HFFc6 (cell line): Measurements from ENCODE around the gene EHBP1L1. TPM values are rescaled to one million over a fixed set of nuclear protein-coding genes. Genes with fewer than 3 reads are reported as not detected.
A peak's percentile ranks its signal among the peaks of the same experiment; 100 is the strongest.

ENCODE experiments used
- DNase-seq: peaks from one replicate; pipeline ENCODE4 v3.0.0-alpha.2; 2018
- H3K27ac Mint-ChIP-seq: 2 replicates; pipeline ENCODE4 v1.8.0; 2020; ENCODE audit warnings: mild to moderate bottlenecking, mixed read lengths
- H3K27me3 Mint-ChIP-seq: 2 replicates; pipeline ENCODE4 v1.8.0; 2021; ENCODE audit warnings: mild to moderate bottlenecking, moderate library complexity, mixed read lengths; ENCODE audit not compliant: insufficient read depth
- H3K36me3 Mint-ChIP-seq: 2 replicates; pipeline ENCODE4 v1.8.0; 2021; ENCODE audit warnings: low read depth, mixed read lengths
- H3K4me1 Mint-ChIP-seq: 2 replicates; pipeline ENCODE4 v1.8.0; 2020; ENCODE audit warnings: low read depth, mixed read lengths
- H3K4me3 Mint-ChIP-seq: 2 replicates; pipeline ENCODE4 v1.8.0; 2020; ENCODE audit warnings: mild to moderate bottlenecking, moderate library complexity, mixed read lengths
- H3K9me3 Mint-ChIP-seq: 2 replicates; pipeline ENCODE4 v1.8.0; 2020; ENCODE audit warnings: mild to moderate bottlenecking, mixed read lengths
- CTCF ChIP-seq: fragments of 200-600 bp; sonication (generic); IDR thresholded peaks from 2 replicates; pipeline ENCODE4 v1.5.0; 2021; ENCODE audit warnings: antibody characterized with exemption, mild to moderate bottlenecking
- total RNA-seq, 6 experiments: library from RNA; stranded (reverse); fragmentation: NEBNext Ultra II Directional; extraction: Animal tissue kit (Norgen Biotek cat#: 25700); gene quantifications; 2 replicates in 1 of 6; 3 replicates in 5 of 6; pipeline ENCODE4 v1.2.3, GENCODE V29; 2021

Gene EHBP1L1
- total RNA-seq, 6 experiments from 2014 or later = 47.5 to 69.3 (median 61.3) TPM

- H3K9me3 Mint-ChIP-seq = no peaks in the 10 kb centered on the region
- no peak overlapping the region for H3K4me3 Mint-ChIP-seq
- DNase-seq = no peak
- no peak for TF ChIP-seq CTCF
- peaks cover 7% of the 10 kb centered on the region; the same call in 1 of the 2 replicates for H3K36me3 Mint-ChIP-seq
- H3K27me3 Mint-ChIP-seq = peaks cover 4% of the 10 kb centered on the region; the same call in 1 of the 2 replicates
- no peaks in the 10 kb centered on the region for H3K4me1 Mint-ChIP-seq
- H3K27ac Mint-ChIP-seq = no peak overlapping the region
Measured at GRCh38 chr11:65598258-65598699, 22.4 kb downstream of the EHBP1L1 start.

- Mint-ChIP-seq H3K4me1 (no peaks in the 10 kb centered on the region), H3K36me3 (peaks cover 17% of the 10 kb centered on the region; the same call in 1 of the 2 replicates), H3K27ac (no peak overlapping the region), H3K4me3 (no peak overlapping the region), H3K9me3 (no peaks in the 10 kb centered on the region), H3K27me3 (peaks cover 4% of the 10 kb centered on the region; the same call in 1 of the 2 replicates)
- no peak for TF ChIP-seq CTCF
- no peak for DNase-seq
Measured at GRCh38 chr11:65599216-65599954, 23.5 kb downstream of the EHBP1L1 start.

DNA sequence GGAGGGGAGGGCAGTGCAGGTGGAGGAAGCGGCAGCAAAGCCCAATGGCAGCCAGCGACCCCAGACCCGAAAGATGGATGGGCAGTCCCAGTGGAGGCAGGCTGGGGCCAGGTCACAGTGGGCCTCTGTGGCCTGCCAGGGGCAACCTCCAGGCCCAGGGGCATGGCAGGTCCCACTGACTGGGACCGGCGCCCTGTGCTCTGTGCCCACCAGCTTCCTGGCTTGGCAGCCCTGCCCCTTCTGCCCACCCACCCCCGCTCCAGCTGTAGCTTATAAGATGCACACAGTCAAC is 24.0 kb downstream of the EHBP1L1 start:
- Mint-ChIP-seq H3K27me3 (peaks cover 4% of the 10 kb centered on the region; the same call in 1 of the 2 replicates), H3K36me3 (peaks cover 18% of the 10 kb centered on the region; the same call in 1 of the 2 replicates), H3K27ac (no peak overlapping the region), H3K4me1 (no peaks in the 10 kb centered on the region), H3K4me3 (no peak overlapping the region), H3K9me3 (no peaks in the 10 kb centered on the region)
- no peak for DNase-seq
- no peak for TF ChIP-seq CTCF

DNA sequence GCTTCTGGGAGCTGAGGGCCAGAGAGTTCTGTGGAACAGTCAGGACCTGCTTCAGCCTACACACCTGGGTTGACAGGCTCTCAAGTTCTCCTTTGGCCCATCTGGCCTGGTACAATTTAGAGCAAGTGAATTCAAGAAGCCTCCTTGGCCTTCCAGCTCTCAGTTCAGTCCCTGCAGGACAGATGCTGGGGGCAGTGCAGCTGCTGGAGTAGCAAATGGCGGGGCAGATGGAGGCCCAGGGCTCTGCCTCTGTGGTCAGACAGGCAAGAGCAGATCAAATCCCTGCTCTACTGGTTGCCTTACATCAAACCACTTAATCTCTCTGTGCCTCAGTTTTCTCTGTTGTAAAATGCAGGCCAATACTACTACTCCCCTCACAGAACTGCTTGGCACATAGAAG is 28.4 kb downstream of the EHBP1L1 start:
- no peak for TF ChIP-seq CTCF
- Mint-ChIP-seq H3K9me3 (no peaks in the 10 kb centered on the region), H3K4me3 (no peak overlapping the region), H3K4me1 (peaks cover 7% of the 10 kb centered on the region; the same call in 1 of the 2 replicates), H3K27me3 (peaks cover 2% of the 10 kb centered on the region; the same call in 1 of the 2 replicates), H3K27ac (no peak overlapping the region), H3K36me3 (peaks cover 18% of the 10 kb centered on the region; the same call in 1 of the 2 replicates)
- no peak for DNase-seq

DNA sequence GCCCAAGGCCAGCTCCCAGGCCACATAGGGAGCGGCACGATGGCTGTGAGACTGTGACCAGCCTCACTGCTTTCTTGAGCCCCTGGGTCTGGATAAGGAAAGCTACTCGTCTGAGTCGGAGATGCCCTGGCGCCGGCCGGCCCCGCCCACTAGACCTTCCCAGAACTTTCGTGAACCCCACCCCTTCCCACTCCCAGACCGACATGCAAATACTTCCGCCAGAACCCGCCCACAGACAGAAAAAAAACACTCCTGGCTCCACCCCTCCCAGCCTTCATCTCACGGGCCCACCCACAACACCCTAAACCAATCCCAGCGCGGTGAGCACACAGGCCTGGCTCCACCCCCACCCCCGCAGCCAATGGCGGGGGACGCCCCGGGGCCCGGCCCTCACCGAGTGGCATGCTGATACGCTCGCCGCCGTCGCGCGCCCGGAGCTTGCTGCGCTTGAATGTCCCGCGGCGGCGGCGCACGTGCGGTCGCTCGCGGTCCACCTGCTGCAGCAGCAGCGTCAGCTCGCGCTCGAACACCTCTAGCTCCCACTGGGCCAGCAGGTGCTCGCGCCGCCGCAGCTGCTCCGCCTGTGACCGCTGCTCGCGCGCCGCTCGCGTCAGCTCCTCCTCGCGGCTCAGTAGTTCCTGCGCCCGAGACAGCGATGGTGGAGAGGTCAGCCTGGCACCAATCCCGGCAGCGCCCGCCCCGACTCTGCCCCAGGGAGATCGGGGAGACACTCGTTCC is 31.2 kb downstream of the EHBP1L1 start:
- Mint-ChIP-seq H3K4me3 (no peak overlapping the region), H3K27ac (no peak overlapping the region), H3K27me3 (peaks cover 3% of the 10 kb centered on the region; the same call in 1 of the 2 replicates), H3K4me1 (peaks cover 34% of the 10 kb centered on the region), H3K36me3 (peaks cover 23% of the 10 kb centered on the region), H3K9me3 (no peaks in the 10 kb centered on the region)
- DNase-seq = peak; percentile 45
- no peak for TF ChIP-seq CTCF
